Measurements from ENCODE around the gene GOPC. TPM values are rescaled to one million over a fixed set of nuclear protein-coding genes. Genes with fewer than 3 reads are reported as not detected.

Gene GOPC
- total RNA-seq, 2 experiments from 2014 or later: 20.1 to 29.1 TPM

GRCh38 chr6:117561128-117561527, 41.2 kb downstream of the GOPC start:
- Histone ChIP-seq H3K9me2 (ENCODE audit: insufficient read depth, low read length) (no peaks in the 10 kb centered on the region), H3K27ac (ENCODE audit: low read depth, low read length, poor library complexity, severe bottlenecking) (no peak overlapping the region), H3K79me2 (ENCODE audit: insufficient read depth, low read depth, low read length) (no peaks in the 10 kb centered on the region), H3K36me3 (ENCODE audit: insufficient read depth, low read length) (peaks cover 56% of the 10 kb centered on the region), H3K4me3 (ENCODE audit: low read depth, low read length, poor library complexity, severe bottlenecking) (no peak overlapping the region), H3K4me2 (ENCODE audit: low read length) (no peak overlapping the region), H4K20me1 (ENCODE audit: insufficient read depth, low read length) (0 out of 2 replicates have a peak, but pooled peaks cover 2% of the 10 kb centered on the region), H3K9me3 (ENCODE audit: low read length) (no peaks in the 10 kb centered on the region), H2AFZ (ENCODE audit: low read length) (no peak overlapping the region), H3K4me1 (ENCODE audit: insufficient read depth, low read length, poor library complexity, severe bottlenecking) (no peaks in the 10 kb centered on the region)
- no peak for DNase-seq (ENCODE audit: low spot score)
- ChIA-PET CTCF (ENCODE audit: unreplicated experiment) (no interaction called here), POLR2A (interaction anchor here (0.6 kb wide), 1 partner anchor 25 kb away, joined by 3 read pairs; no protein-coding TSS in a partner anchor)
- intact Hi-C loops (cut with micrococcal nuclease; ENCODE audit: unreplicated experiment): no loop called here
- no peak for TF ChIP-seq EZH2phosphoT487 (IDR thresholded peaks at IDR 0.05; ENCODE audit: borderline replicate concordance, low read depth, low read length)
- TF ChIP-seq, protein P1, sequence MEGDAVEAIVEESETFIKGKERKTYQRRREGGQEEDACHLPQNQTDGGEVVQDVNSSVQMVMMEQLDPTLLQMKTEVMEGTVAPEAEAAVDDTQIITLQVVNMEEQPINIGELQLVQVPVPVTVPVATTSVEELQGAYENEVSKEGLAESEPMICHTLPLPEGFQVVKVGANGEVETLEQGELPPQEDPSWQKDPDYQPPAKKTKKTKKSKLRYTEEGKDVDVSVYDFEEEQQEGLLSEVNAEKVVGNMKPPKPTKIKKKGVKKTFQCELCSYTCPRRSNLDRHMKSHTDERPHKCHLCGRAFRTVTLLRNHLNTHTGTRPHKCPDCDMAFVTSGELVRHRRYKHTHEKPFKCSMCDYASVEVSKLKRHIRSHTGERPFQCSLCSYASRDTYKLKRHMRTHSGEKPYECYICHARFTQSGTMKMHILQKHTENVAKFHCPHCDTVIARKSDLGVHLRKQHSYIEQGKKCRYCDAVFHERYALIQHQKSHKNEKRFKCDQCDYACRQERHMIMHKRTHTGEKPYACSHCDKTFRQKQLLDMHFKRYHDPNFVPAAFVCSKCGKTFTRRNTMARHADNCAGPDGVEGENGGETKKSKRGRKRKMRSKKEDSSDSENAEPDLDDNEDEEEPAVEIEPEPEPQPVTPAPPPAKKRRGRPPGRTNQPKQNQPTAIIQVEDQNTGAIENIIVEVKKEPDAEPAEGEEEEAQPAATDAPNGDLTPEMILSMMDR (conservative IDR thresholded peaks at IDR 0.05; ENCODE audit: low read length): no peak
- BruUV-seq (replicated peaks): no TSS peak

GRCh38 chr6:117559299-117559698, 43.0 kb downstream of the GOPC start:
- no TSS peak for BruUV-seq (replicated peaks)
- ChIA-PET CTCF (ENCODE audit: unreplicated experiment) (no interaction called here), POLR2A (interaction anchor here (1.2 kb wide), 1 partner anchor 14 kb away, joined by 5 read pairs; no protein-coding TSS in a partner anchor)
- no peak overlapping the region for H3K4me2 ChIP-seq (ENCODE audit: low read length)
- intact Hi-C loops (cut with micrococcal nuclease; ENCODE audit: unreplicated experiment): loop anchor here (5.0 kb wide), 1 partner anchor 207 kb away; no protein-coding TSS in a partner anchor
- no peaks in the 10 kb centered on the region for H3K79me2 ChIP-seq (ENCODE audit: insufficient read depth, low read depth, low read length)
- no peak for DNase-seq (ENCODE audit: low spot score)
- H3K9me3 ChIP-seq (ENCODE audit: low read length): no peaks in the 10 kb centered on the region
- H3K4me1 ChIP-seq (ENCODE audit: insufficient read depth, low read length, poor library complexity, severe bottlenecking): no peaks in the 10 kb centered on the region
- H2AFZ ChIP-seq (ENCODE audit: low read length): no peak overlapping the region
- H3K4me3 ChIP-seq (ENCODE audit: low read depth, low read length, poor library complexity, severe bottlenecking): no peak overlapping the region
- no peaks in the 10 kb centered on the region for H3K9me2 ChIP-seq (ENCODE audit: insufficient read depth, low read length)
- no peak overlapping the region for H3K27ac ChIP-seq (ENCODE audit: low read depth, low read length, poor library complexity, severe bottlenecking)
- H4K20me1 ChIP-seq (ENCODE audit: insufficient read depth, low read length): no peaks in the 10 kb centered on the region
- TF ChIP-seq, protein P1 (conservative IDR thresholded peaks at IDR 0.05; ENCODE audit: low read length): no peak
- no peak for TF ChIP-seq EZH2phosphoT487 (IDR thresholded peaks at IDR 0.05; ENCODE audit: borderline replicate concordance, low read depth, low read length)
- H3K36me3 ChIP-seq (ENCODE audit: insufficient read depth, low read length): peaks cover 38% of the 10 kb centered on the region

- no peak overlapping the region for H3K27ac ChIP-seq (ENCODE audit: low read depth, low read length, poor library complexity, severe bottlenecking)
- no peaks in the 10 kb centered on the region for H3K9me2 ChIP-seq (ENCODE audit: insufficient read depth, low read length)
- H3K36me3 ChIP-seq (ENCODE audit: insufficient read depth, low read length): peaks cover 34% of the 10 kb centered on the region
- no peak overlapping the region for H3K4me2 ChIP-seq (ENCODE audit: low read length)
- H3K4me3 ChIP-seq (ENCODE audit: low read depth, low read length, poor library complexity, severe bottlenecking): no peak overlapping the region
- POLR2A ChIA-PET: interaction anchor here (1.2 kb wide), 2 partner anchors 12 to 14 kb away, joined by 3 to 5 read pairs; no protein-coding TSS in a partner anchor
- intact Hi-C loops (cut with micrococcal nuclease; ENCODE audit: unreplicated experiment): loop anchor here (5.0 kb wide), 1 partner anchor 207 kb away; no protein-coding TSS in a partner anchor
- TF ChIP-seq, protein P1 (conservative IDR thresholded peaks at IDR 0.05; ENCODE audit: low read length): no peak
- no peak for TF ChIP-seq EZH2phosphoT487 (IDR thresholded peaks at IDR 0.05; ENCODE audit: borderline replicate concordance, low read depth, low read length)
- H2AFZ ChIP-seq (ENCODE audit: low read length): no peak overlapping the region
- no peaks in the 10 kb centered on the region for H4K20me1 ChIP-seq (ENCODE audit: insufficient read depth, low read length)
- no peaks in the 10 kb centered on the region for H3K79me2 ChIP-seq (ENCODE audit: insufficient read depth, low read depth, low read length)
- BruUV-seq (replicated peaks): no TSS peak
- H3K9me3 ChIP-seq (ENCODE audit: low read length): no peaks in the 10 kb centered on the region
- CTCF ChIA-PET (ENCODE audit: unreplicated experiment): no interaction called here
- DNase-seq (ENCODE audit: low spot score): no peak
- no peaks in the 10 kb centered on the region for H3K4me1 ChIP-seq (ENCODE audit: insufficient read depth, low read length, poor library complexity, severe bottlenecking)
Measured at GRCh38 chr6:117558818-117559217, 43.5 kb downstream of the GOPC start.
